Right atrium auricular region (tissue), 2 donors: ENCODE data around the gene JSRP1. TPM values are rescaled to one million over a fixed set of nuclear protein-coding genes. Genes with fewer than 3 reads are reported as not detected.

Experiments
- DNase-seq: peaks from one replicate; pipeline ENCODE4 v3.0.0-alpha.2; 2019; ENCODE audit warnings: low spot score
- H3K27ac ChIP-seq, 2 donors: fragments of 200-600 bp; sonication (generic); 1 replicate in 1 of 2; 2 replicates in 1 of 2; pipeline ENCODE4 v1.5.1; 2016 to 2019
- H3K27me3 ChIP-seq, 2 donors: fragments of 200-600 bp; sonication (generic); one replicate each; pipeline versions ENCODE4 v1.5.1 to v1.6.0; 2017 to 2019
- H3K36me3 ChIP-seq: fragments of 200-600 bp; sonication (generic); one replicate; pipeline ENCODE4 v1.5.1; 2016
- H3K4me1 ChIP-seq, 2 donors: fragments of 200-600 bp; sonication (generic); one replicate each; pipeline versions ENCODE4 v1.5.1 to v1.6.0; 2017 to 2019
- H3K4me3 ChIP-seq, 2 donors: fragments of 200-600 bp; sonication (generic); 1 replicate in 1 of 2; 2 replicates in 1 of 2; pipeline ENCODE4 v1.5.1; 2017 to 2019; ENCODE audit warnings: mild to moderate bottlenecking in 1 of 2, moderate library complexity in 1 of 2
- H3K9me3 ChIP-seq, 2 donors: fragments of 200-600 bp; sonication (generic); one replicate each; pipeline ENCODE4 v1.5.1; 2019
- total RNA-seq, 2 donors: library from RNA; depleted of rRNA; stranded (reverse); fragments of >200 nt; gene quantifications; one replicate each; pipeline ENCODE4 v1.1.0, GENCODE V29; 2016
- TF ChIP-seq, protein P1 (sequence below), 2 donors: fragments of 200-600 bp; sonication (generic); IDR thresholded peaks; one replicate each; pipeline ENCODE4 v1.5.1; 2019; ENCODE audit warnings: antibody characterized with exemption in 2 of 2

The JSRP1 gene
- total RNA-seq, 2 donors from 2014 or later, result 0.39 TPM; not detected in 1

DNA sequence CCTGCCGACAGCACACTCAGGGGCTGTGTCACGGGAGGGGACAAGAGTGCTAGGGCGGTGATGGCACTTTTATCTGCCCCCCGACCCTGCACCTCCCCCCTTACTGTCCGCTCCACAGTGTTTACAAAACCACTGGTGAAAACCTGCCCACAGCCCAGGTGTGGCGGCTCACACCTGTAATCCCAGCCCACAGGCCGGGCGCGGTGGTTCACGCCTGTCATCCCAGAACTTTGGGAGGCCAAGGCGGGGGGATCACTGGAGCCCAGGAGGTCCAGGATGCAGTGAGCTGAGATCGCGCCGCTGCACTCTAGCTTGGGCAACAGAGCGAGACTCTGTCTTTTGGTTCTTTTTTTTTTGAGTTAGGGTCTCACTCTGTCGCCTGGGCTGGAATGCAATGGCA lies 39.9 kb upstream of the JSRP1 start:
- Histone ChIP-seq H3K9me3 (no peaks in the 10 kb centered on the region), H3K36me3 (no peaks in the 10 kb centered on the region), H3K4me1 (peaks cover 0 to 22% of the 10 kb centered on the region in 2 donors), H3K27ac (no peak overlapping the region), H3K27me3 (peaks cover 0 to 10% of the 10 kb centered on the region in 2 donors), H3K4me3 (no peak overlapping the region)
- TF ChIP-seq, protein P1, sequence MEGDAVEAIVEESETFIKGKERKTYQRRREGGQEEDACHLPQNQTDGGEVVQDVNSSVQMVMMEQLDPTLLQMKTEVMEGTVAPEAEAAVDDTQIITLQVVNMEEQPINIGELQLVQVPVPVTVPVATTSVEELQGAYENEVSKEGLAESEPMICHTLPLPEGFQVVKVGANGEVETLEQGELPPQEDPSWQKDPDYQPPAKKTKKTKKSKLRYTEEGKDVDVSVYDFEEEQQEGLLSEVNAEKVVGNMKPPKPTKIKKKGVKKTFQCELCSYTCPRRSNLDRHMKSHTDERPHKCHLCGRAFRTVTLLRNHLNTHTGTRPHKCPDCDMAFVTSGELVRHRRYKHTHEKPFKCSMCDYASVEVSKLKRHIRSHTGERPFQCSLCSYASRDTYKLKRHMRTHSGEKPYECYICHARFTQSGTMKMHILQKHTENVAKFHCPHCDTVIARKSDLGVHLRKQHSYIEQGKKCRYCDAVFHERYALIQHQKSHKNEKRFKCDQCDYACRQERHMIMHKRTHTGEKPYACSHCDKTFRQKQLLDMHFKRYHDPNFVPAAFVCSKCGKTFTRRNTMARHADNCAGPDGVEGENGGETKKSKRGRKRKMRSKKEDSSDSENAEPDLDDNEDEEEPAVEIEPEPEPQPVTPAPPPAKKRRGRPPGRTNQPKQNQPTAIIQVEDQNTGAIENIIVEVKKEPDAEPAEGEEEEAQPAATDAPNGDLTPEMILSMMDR (IDR thresholded peaks at IDR 0.05), result no peak
- no peak for DNase-seq

- peak overlapping the region; percentile 31 to 38 for H3K27ac ChIP-seq
- H3K9me3 ChIP-seq, result no peaks in the 10 kb centered on the region
- TF ChIP-seq, protein P1 (IDR thresholded peaks at IDR 0.05), result no peak
- H3K4me3 ChIP-seq, result peak overlapping the region in 1 of 2 donors; percentile 26
- no peak for DNase-seq
- peaks cover 2 to 22% of the 10 kb centered on the region in 2 donors for H3K27me3 ChIP-seq
- no peaks in the 10 kb centered on the region for H3K36me3 ChIP-seq
- peaks cover 0 to 35% of the 10 kb centered on the region in 2 donors for H3K4me1 ChIP-seq
These were observed 38.6 kb upstream of the JSRP1 start for GRCh38 chr19:2294687-2295335.

- Histone ChIP-seq H3K36me3 (no peaks in the 10 kb centered on the region), H3K4me1 (peaks cover 0 to 40% of the 10 kb centered on the region in 2 donors), H3K27ac (no peak overlapping the region), H3K27me3 (peaks cover 10 to 28% of the 10 kb centered on the region in 2 donors), H3K9me3 (no peaks in the 10 kb centered on the region), H3K4me3 (peak overlapping the region in 1 of 2 donors; percentile 44)
- DNase-seq, result no peak
- TF ChIP-seq, protein P1 (IDR thresholded peaks at IDR 0.05), result no peak
These were observed 35.1 kb upstream of the JSRP1 start for GRCh38 chr19:2291185-2291751.

GRCh38 chr19:2290441-2291184 lies 34.4 kb upstream of the JSRP1 start:
- peaks cover 10 to 28% of the 10 kb centered on the region in 2 donors for H3K27me3 ChIP-seq
- no peak overlapping the region for H3K27ac ChIP-seq
- TF ChIP-seq, protein P1 (IDR thresholded peaks at IDR 0.05), result no peak
- no peak for DNase-seq
- H3K4me1 ChIP-seq, result peaks cover 0 to 40% of the 10 kb centered on the region in 2 donors
- H3K36me3 ChIP-seq, result no peaks in the 10 kb centered on the region
- H3K9me3 ChIP-seq, result no peaks in the 10 kb centered on the region
- H3K4me3 ChIP-seq, result peak overlapping the region; percentile 21 to 44

DNA sequence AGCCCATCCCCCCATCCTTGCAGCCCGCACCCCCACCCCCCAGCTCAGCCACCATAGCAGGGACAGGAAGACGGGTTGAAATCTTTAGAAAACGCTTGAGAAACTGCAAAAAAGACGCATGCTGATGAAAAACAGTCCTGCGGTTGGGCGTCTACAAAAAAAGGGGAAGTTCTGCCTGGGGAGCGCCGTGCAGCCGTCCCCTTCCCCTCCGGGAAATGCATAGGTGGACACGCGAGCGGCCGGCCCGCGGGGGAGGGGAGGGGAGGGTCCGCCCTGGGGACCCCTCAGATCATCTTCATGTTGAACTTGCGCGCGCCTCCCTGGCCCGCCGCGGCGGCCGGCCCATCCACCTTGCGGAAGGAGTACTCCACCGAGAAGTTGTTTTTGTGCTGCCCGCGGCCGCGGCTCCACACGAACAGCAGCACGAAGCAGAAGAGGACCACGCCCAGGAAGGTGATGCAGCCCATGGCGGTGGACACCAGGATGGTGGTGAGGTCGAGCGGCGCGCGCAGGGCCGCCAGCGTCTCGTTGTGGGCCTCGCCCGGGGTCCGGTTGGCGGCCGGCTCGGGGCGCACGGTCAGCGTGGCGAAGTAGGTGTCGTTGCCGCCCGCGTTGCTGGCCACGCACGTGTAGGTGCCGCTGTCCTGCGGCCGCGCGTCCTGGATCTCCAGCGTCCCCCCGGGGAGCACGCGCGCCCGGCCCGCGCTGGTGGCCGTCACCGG lies 33.7 kb upstream of the JSRP1 start:
- Histone ChIP-seq H3K27me3 (peaks cover 10 to 28% of the 10 kb centered on the region in 2 donors), H3K4me3 (peak overlapping the region; percentile 21 to 44), H3K9me3 (no peaks in the 10 kb centered on the region), H3K27ac (peak overlapping the region in 1 of 2 donors; percentile 26), H3K4me1 (peaks cover 0 to 35% of the 10 kb centered on the region in 2 donors), H3K36me3 (no peaks in the 10 kb centered on the region)
- TF ChIP-seq, protein P1 (IDR thresholded peaks at IDR 0.05), result no peak
- no peak for DNase-seq
